MCF 10A (cell line): ENCODE measurements around the gene ERBB2. TPM values are rescaled to one million over a fixed set of nuclear protein-coding genes. Genes with fewer than 3 reads are reported as not detected.

Experiments
- BruUV-seq: library from RNA; stranded (reverse); fragments of 400-500 nt; replicated peaks from 2 replicates; lab custom pipeline; 2021; lab: Mats Ljungman, UMichigan
- CTCF ChIA-PET: fragments of 300-600 bp; sonication (Branson Sonifier 250); formaldehyde crosslinking; extraction: SDS; loops from one replicate; lab custom pipeline; 2021; ENCODE audit warnings: antibody characterized with exemption, inconsistent platforms; lab: Yijun Ruan, JAX
- POLR2A ChIA-PET: fragments of 300-600, 350-650 bp; sonication (Branson Sonifier 250); formaldehyde crosslinking; extraction: SDS; loops from one replicate; lab custom pipeline; 2020; ENCODE audit warnings: antibody characterized with exemption, inconsistent platforms; lab: Yijun Ruan, JAX
- DNase-seq: peaks from one replicate; pipeline ENCODE4 v3.0.0-alpha.2; 2018; ENCODE audit not compliant: unreplicated experiment
- H3K27ac Mint-ChIP-seq: one replicate; pipeline ENCODE4 v1.8.0; 2022; ENCODE audit warnings: mild to moderate bottlenecking, low read depth, mixed read lengths; ENCODE audit not compliant: unreplicated experiment
- H3K27me3 Mint-ChIP-seq: one replicate; pipeline ENCODE4 v1.8.0; 2022; ENCODE audit warnings: mixed read lengths; ENCODE audit not compliant: insufficient read depth, unreplicated experiment
- H3K36me3 Mint-ChIP-seq: one replicate; pipeline ENCODE4 v1.8.0; 2022; ENCODE audit warnings: mild to moderate bottlenecking, moderate library complexity, mixed read lengths; ENCODE audit not compliant: insufficient read depth, unreplicated experiment
- H3K4me1 Mint-ChIP-seq: one replicate; pipeline ENCODE4 v1.8.0; 2022; ENCODE audit warnings: mixed read lengths; ENCODE audit not compliant: insufficient read depth, unreplicated experiment
- H3K4me3 Mint-ChIP-seq: one replicate; pipeline ENCODE4 v1.8.0; 2022; ENCODE audit warnings: mild to moderate bottlenecking, moderate library complexity, mixed read lengths; ENCODE audit not compliant: unreplicated experiment
- H3K9me3 Mint-ChIP-seq: one replicate; pipeline ENCODE4 v1.8.0; 2022; ENCODE audit warnings: mixed read lengths; ENCODE audit not compliant: unreplicated experiment
- CTCF ChIP-seq: fragments of 200-600 bp; IDR thresholded peaks from one replicate; pipeline ENCODE4 v1.8.0; 2022; ENCODE audit warnings: antibody characterized with exemption, mild to moderate bottlenecking; ENCODE audit not compliant: unreplicated experiment
- intact Hi-C: fragments of 100-400 bp; cut with micrococcal nuclease; formaldehyde crosslinking; loops from 2 replicates; pipeline ENCODE4 v1.14.1; 2022
- microRNA-seq: library from miRNA; unstranded; fragments of <30 nt; microRNA quantifications from one replicate; pipeline ENCODE4 v1.2.0, GENCODE V29; 2022
- total RNA-seq: library from RNA; stranded (reverse); gene quantifications from 2 replicates; pipeline ENCODE4 v1.2.3, GENCODE V29; 2022

ERBB2 gene
- total RNA-seq, 1 experiment from 2014 or later, result 33.7 TPM

- no TSS peak for BruUV-seq
- Mint-ChIP-seq H3K9me3 (no peaks in the 10 kb centered on the region), H3K4me3 (no peak overlapping the region), H3K27me3 (peaks cover 97% of the 10 kb centered on the region), H3K27ac (no peak overlapping the region), H3K36me3 (peaks cover 7% of the 10 kb centered on the region), H3K4me1 (no peaks in the 10 kb centered on the region)
- no peak for DNase-seq
- intact Hi-C loops, result no loop called here
- TF ChIP-seq CTCF, result no peak
- ChIA-PET POLR2A (interaction anchor here (0.7 kb wide), 1 partner anchor 1252 kb away, joined by 3 read pairs; the partner anchor contains the start of gene KRTAP1-4), CTCF (interaction anchor here (0.6 kb wide), 1 partner anchor 152 kb away, joined by 3 read pairs; no protein-coding TSS in a partner anchor)
Measured at GRCh38 chr17:39777534-39778365, 77.9 kb downstream of the ERBB2 start.

Small RNAs within 50 kb of the gene (microRNA-seq; reads per million reads assigned to microRNA genes)
- 0.53 reads per million for gene MIR4728

Other genes starting within 250 kb of the ERBB2 start
- gene MED1, start 248.8 kb upstream of the ERBB2 start, total RNA-seq, result 59.0 TPM in 2 replicates
- gene CDK12, start 238.6 kb upstream of the ERBB2 start, total RNA-seq, result 71.1 and 71.3 TPM in 2 replicates
- gene NEUROD2, start 92.1 kb upstream of the ERBB2 start, total RNA-seq, result not detected in 2 replicates
- gene PPP1R1B, start 73.1 kb upstream of the ERBB2 start, total RNA-seq, result not detected in 2 replicates
- 30.1 and 31.1 TPM in 2 replicates for gene STARD3, start 62.9 kb upstream of the ERBB2 start, total RNA-seq
- 0.37 and 0.71 TPM in 2 replicates for gene TCAP, start 34.7 kb upstream of the ERBB2 start, total RNA-seq
- not detected in 2 replicates for gene PNMT, start 31.6 kb upstream of the ERBB2 start, total RNA-seq
- 10.0 and 13.2 TPM in 2 replicates for gene PGAP3, start 12.0 kb upstream of the ERBB2 start, total RNA-seq
- gene MIEN1, start 30.5 kb downstream of the ERBB2 start, total RNA-seq, result 42.1 and 51.3 TPM in 2 replicates
- 7.3 and 10.3 TPM in 2 replicates for gene GRB7, start 37.9 kb downstream of the ERBB2 start, total RNA-seq
- not detected in 2 replicates for gene IKZF3, start 164.2 kb downstream of the ERBB2 start, total RNA-seq
- gene ZPBP2, start 168.1 kb downstream of the ERBB2 start, total RNA-seq, result not detected in 2 replicates
- 1.4 and 5.0 TPM in 2 replicates for gene GSDMB, start 218.6 kb downstream of the ERBB2 start, total RNA-seq
- 14.7 and 17.0 TPM in 2 replicates for gene ORMDL3, start 227.5 kb downstream of the ERBB2 start, total RNA-seq
- not detected in 2 replicates for gene LRRC3C, start 227.7 kb downstream of the ERBB2 start, total RNA-seq